Left lung (tissue), 10 donors: ENCODE results near the gene RASSF8. TPM values are rescaled to one million over a fixed set of nuclear protein-coding genes. Genes with fewer than 3 reads are reported as not detected.
A peak's percentile ranks its signal among the peaks of the same experiment; 100 is the strongest.

Experiments
- ATAC-seq: fragments of 200-7000 bp; cut with Tn5 transposase; one replicate; pipeline ENCODE4 v1.9.1; 2020; ENCODE audit warnings: moderate library complexity
- DNase-seq, 4 donors: peaks; one replicate each; pipeline ENCODE4 v3.0.0-alpha.2; 2013 to 2020
- H3K27ac ChIP-seq, 2 donors: fragments of 200-600 bp; sonication (generic) in 1 of 2; one replicate each; pipeline versions ENCODE4 v1.5.0 to v1.8.0; 2020 to 2021
- H3K27me3 ChIP-seq, 2 donors: fragments of 200-600 bp; sonication (generic) in 1 of 2; one replicate each; pipeline versions ENCODE4 v1.5.0 to v1.8.0; 2020 to 2021
- H3K36me3 ChIP-seq, 2 donors: fragments of 200-600 bp; sonication (generic) in 1 of 2; one replicate each; pipeline versions ENCODE4 v1.5.0 to v1.8.0; 2020 to 2021
- H3K4me1 ChIP-seq, 2 donors: fragments of 200-600 bp; one replicate each; pipeline ENCODE4 v1.8.0; 2021
- H3K4me3 ChIP-seq, 2 donors: fragments of 200-600 bp; sonication (generic) in 1 of 2; one replicate each; pipeline versions ENCODE4 v1.5.0 to v1.8.0; 2020 to 2021; ENCODE audit warnings: mild to moderate bottlenecking in 1 of 2
- H3K9me3 ChIP-seq, 2 donors: fragments of 200-600 bp; sonication (generic) in 1 of 2; one replicate each; pipeline versions ENCODE4 v1.5.0 to v1.8.0; 2020 to 2021
- intact Hi-C, 2 donors: fragments of 100-400 bp; cut with DNase I; formaldehyde crosslinking; loops; one replicate each; pipeline versions ENCODE4 v1.11.2 to v1.14.2; 2022
- polyA plus RNA-seq, 6 donors: library from polyadenylated mRNA; unstranded; fragments of 120-200 nt; gene quantifications; one replicate each; pipeline ENCODE4 v1.2.1, GENCODE V29; 2013; ENCODE audit not compliant: insufficient read length in 6 of 6
- total RNA-seq, 2 donors: library from RNA; stranded (reverse); fragmentation: NEBNext Ultra II Directional; extraction: Animal tissue kit (Norgen Biotek cat#: 25700); gene quantifications; one replicate each; pipeline ENCODE4 v1.2.1, GENCODE V29; 2021
- TF ChIP-seq, protein P1 (sequence below), 2 donors: fragments of 200-600 bp; sonication (generic) in 1 of 2; IDR thresholded peaks; one replicate each; pipeline versions ENCODE4 v1.5.0 to v1.8.0; 2021; ENCODE audit warnings: antibody characterized with exemption in 2 of 2
- donor health status: DM: no; HTN: yes; CAD: no.
- donor health status: DM: no; HTN: no; CAD: no.

The RASSF8 gene
- total and polyA plus RNA-seq, 8 donors: 32.5 to 45.3 (median 37.1) TPM

DNA sequence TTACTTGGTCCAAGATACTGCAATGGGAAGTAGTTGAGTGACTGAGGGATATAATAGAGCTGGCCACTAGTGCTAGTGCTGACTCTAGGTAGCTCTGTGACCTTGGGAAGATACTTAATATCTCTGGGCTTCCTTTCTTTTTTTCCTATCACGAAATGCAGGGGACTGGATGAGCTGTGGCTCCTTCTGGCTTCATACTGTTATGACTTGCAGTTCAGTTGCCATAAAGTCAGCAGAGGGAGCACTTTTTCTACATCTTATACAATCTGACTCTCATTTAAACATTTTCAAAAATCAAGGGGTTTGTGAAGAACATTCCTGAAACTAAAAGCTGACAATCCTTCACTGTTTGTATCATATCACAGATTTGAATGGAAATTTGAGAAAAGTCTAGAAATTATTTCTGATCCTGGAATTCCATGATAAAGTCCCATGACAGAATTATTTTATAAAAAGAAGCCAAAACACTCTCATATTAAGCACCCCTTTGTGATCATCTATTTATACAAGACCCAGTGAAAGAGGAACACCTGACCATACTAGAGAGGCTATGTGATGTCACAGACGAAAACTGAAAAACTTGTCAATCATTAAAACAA lies 161.0 kb downstream of the RASSF8 start:
- H3K36me3 ChIP-seq: no peaks in the 10 kb centered on the region
- ATAC-seq (peak; percentile 29), DNase-seq (peak in 2 of 4 donors; percentile 51 to 69)
- no peaks in the 10 kb centered on the region for H3K9me3 ChIP-seq
- TF ChIP-seq, protein P1, sequence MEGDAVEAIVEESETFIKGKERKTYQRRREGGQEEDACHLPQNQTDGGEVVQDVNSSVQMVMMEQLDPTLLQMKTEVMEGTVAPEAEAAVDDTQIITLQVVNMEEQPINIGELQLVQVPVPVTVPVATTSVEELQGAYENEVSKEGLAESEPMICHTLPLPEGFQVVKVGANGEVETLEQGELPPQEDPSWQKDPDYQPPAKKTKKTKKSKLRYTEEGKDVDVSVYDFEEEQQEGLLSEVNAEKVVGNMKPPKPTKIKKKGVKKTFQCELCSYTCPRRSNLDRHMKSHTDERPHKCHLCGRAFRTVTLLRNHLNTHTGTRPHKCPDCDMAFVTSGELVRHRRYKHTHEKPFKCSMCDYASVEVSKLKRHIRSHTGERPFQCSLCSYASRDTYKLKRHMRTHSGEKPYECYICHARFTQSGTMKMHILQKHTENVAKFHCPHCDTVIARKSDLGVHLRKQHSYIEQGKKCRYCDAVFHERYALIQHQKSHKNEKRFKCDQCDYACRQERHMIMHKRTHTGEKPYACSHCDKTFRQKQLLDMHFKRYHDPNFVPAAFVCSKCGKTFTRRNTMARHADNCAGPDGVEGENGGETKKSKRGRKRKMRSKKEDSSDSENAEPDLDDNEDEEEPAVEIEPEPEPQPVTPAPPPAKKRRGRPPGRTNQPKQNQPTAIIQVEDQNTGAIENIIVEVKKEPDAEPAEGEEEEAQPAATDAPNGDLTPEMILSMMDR (IDR thresholded peaks at IDR 0.05): peak; percentile 29 to 36
- H3K4me3 ChIP-seq: no peak overlapping the region
- H3K27ac ChIP-seq: no peak overlapping the region
- H3K4me1 ChIP-seq: peaks cover 0 to 45% of the 10 kb centered on the region in 2 donors
- H3K27me3 ChIP-seq: peaks cover 21 to 62% of the 10 kb centered on the region in 2 donors
- intact Hi-C loops: no loop called here

DNA sequence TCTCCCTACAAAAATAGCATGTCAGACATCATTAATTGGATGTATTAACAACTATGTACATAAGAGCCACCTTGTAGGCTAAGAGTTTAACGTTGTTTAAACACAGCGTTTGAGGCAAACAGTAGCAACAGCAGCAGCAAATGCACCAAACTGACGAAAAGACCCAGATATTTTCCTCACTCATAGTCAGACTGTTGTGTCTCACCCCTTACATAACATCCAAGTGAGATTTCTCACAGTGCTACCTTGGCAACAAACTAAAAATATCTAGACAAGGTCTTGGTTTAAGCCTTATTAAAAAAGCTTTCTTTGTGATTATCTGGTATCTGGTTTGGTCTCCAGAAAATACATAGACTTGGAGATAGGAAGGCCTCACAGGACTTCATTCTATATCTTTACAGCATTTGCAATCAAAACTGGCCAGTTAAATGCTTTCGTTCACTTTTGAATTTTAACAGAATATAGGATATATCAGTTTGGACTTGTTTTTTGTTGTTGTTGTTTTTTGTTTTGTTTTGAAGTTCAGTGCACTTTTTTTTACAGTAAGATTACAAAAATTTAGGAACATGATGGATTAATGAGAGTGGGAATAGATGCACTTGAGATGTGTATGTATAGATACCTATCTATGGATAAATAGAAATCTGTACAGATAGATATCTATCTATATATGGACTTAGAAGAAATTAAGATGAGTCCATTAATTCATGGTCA lies 162.2 kb downstream of the RASSF8 start:
- no peaks in the 10 kb centered on the region for H3K9me3 ChIP-seq
- TF ChIP-seq, protein P1 (IDR thresholded peaks at IDR 0.05): no peak
- H3K27ac ChIP-seq: no peak overlapping the region
- no peaks in the 10 kb centered on the region for H3K36me3 ChIP-seq
- DNase-seq: no peak
- no peak overlapping the region for H3K4me3 ChIP-seq
- intact Hi-C loops: no loop called here
- peaks cover 29 to 74% of the 10 kb centered on the region in 2 donors for H3K27me3 ChIP-seq
- H3K4me1 ChIP-seq: peaks cover 0 to 51% of the 10 kb centered on the region in 2 donors
- no peak for ATAC-seq

DNA sequence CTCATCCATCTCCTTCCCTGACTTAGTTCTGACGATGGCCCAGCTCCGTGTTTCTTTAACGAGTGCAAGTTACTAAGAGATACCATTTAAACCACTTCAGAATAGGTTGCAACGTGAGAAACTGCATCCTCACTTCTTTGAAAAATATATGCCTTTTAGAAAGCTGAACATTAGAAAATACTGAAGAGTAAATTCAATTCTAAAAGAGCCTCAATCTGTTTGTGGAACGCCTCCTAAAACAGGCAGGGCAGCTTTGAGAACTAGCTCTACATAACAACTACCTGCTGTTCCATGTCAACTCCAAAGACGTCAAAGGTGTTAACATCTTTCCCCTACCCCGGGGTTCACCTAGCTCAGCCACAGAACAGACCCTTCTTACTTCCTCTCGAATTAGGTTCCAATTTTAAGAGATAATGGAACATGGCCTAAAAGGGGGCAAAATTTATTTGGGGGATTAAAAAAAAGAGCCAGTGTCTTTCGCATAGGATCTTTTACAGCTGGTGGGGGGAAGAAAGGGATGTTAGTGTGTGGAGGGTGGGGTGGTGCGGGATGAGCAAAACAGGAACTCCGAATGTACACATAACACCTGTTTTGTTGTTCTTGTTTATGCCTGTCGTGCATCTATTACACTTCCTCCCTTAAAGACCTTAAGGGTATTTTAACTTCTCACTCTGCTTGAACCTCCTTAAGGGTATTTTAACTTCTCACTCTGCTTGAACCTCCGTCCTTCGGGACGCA lies 163.0 kb downstream of the RASSF8 start:
- peaks cover 29 to 82% of the 10 kb centered on the region in 2 donors for H3K27me3 ChIP-seq
- no peaks in the 10 kb centered on the region for H3K9me3 ChIP-seq
- H3K4me3 ChIP-seq: peak overlapping the region; percentile 29 to 43
- H3K36me3 ChIP-seq: no peaks in the 10 kb centered on the region
- TF ChIP-seq, protein P1 (IDR thresholded peaks at IDR 0.05): no peak
- ATAC-seq: no peak
- H3K4me1 ChIP-seq: peaks cover 0 to 59% of the 10 kb centered on the region in 2 donors
- no peak for DNase-seq
- H3K27ac ChIP-seq: peak overlapping the region in 1 of 2 donors; percentile 53
- intact Hi-C loops: no loop called here

DNA sequence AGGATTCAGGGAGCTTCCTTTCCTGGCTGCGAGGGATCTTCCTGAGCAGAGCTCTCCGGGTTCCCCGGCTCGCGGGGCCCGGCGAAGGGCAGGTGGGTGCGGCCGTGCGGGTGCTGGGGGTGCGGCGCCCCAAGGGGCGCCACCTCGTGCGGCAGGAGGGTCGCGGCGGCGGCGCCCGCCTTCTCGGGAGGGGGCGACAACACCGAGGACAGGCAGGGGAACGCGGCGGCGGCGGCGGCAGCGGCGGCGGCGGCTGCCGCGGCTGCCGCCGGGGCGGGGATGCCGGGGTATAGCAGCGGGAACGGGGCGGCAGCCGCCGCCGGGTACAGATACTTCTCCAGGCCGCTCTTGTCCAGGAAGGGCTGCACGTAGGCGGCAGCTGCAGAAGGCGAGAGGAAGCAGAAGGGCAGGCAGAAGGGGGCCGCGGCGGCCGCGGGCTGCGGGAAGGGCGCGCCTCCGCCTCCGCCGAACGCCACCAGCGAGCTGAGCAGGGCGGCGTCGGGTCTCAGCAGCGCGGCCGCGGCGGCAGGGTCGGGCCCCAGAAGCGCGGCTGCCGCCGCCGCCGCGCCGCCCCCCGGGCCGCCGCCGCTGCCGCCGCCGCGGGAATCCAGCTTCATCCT lies 163.7 kb downstream of the RASSF8 start:
- H3K4me1 ChIP-seq: peaks cover 0 to 66% of the 10 kb centered on the region in 2 donors
- no peaks in the 10 kb centered on the region for H3K36me3 ChIP-seq
- H3K9me3 ChIP-seq: no peaks in the 10 kb centered on the region
- H3K27me3 ChIP-seq: peaks cover 29 to 89% of the 10 kb centered on the region in 2 donors
- peak overlapping the region; percentile 52 to 53 for H3K27ac ChIP-seq
- H3K4me3 ChIP-seq: peak overlapping the region; percentile 43 to 50
- no peak for ATAC-seq
- TF ChIP-seq, protein P1 (IDR thresholded peaks at IDR 0.05): no peak
- intact Hi-C loops: no loop called here
- peak in 1 of 4 donors; percentile 88 for DNase-seq
